Measurements from ENCODE around the gene LMAN2.

DNA sequence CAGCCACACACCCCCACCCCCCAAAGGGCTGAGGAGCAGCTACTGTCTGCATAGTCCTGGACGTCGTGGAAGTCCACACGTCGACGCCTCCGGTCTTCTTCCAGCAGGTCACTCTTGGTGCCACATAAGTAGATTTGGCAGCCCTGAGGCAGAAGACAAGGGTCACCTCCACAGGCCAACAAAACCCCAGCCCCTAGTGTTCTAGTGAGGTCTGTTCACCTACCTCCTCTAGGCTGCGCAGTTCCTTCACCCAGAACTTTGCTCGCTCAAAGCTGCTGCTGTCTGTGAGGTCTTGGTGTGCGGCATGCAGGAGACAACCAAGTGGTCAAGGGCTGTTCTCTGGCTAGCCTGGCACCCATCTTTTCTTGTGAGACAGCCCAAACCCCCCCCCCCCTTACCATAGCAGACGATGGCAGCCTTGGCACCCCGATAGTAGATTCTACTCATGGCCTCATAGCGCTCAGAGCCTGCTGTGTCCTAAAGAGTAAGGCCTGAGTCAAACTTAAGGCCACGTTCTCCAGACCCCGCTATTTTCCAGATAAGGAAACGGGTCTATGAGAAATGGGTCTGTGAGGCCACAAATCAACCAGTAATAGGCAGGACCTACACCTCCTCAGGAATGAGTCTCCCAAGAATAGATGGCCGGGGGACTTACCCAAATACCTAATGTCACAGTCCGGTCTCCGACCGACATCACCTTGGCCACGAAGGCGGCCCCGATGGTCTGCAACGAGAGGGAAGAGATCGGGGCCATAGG is 48.9 kb downstream of the LMAN2 start:
- TF ChIP-seq EZH2phosphoT487 (conservative IDR thresholded peaks at IDR 0.05; ENCODE audit: low read length): no peak
- TF ChIP-seq, protein P1, sequence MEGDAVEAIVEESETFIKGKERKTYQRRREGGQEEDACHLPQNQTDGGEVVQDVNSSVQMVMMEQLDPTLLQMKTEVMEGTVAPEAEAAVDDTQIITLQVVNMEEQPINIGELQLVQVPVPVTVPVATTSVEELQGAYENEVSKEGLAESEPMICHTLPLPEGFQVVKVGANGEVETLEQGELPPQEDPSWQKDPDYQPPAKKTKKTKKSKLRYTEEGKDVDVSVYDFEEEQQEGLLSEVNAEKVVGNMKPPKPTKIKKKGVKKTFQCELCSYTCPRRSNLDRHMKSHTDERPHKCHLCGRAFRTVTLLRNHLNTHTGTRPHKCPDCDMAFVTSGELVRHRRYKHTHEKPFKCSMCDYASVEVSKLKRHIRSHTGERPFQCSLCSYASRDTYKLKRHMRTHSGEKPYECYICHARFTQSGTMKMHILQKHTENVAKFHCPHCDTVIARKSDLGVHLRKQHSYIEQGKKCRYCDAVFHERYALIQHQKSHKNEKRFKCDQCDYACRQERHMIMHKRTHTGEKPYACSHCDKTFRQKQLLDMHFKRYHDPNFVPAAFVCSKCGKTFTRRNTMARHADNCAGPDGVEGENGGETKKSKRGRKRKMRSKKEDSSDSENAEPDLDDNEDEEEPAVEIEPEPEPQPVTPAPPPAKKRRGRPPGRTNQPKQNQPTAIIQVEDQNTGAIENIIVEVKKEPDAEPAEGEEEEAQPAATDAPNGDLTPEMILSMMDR (IDR thresholded peaks at IDR 0.05; ENCODE audit: insufficient read depth, low read length, poor library complexity, severe bottlenecking): peak; percentile 37

Data from SU-DHL-6 (cell line).